ENCODE results near the gene COX7B2.

COX7B2 gene

GRCh38 chr4:46944345-46944744 lies 35.3 kb upstream of the COX7B2 start:
- WGBS (ENCODE audit: insufficient coverage, insufficient read length) = no CpG with 5 or more reads among the region's 1 CpG
- Histone ChIP-seq H3K27ac (ENCODE audit: low read length) (no peak overlapping the region), H3K4me3 (ENCODE audit: low read length) (no peak overlapping the region), H3K4me1 (ENCODE audit: control insufficient read depth, insufficient read depth, low read length) (no peaks in the 10 kb centered on the region), H3K36me3 (ENCODE audit: control insufficient read depth, insufficient read depth, low read length) (no peaks in the 10 kb centered on the region), H3K27me3 (ENCODE audit: control insufficient read depth, insufficient read depth, low read length) (no peaks in the 10 kb centered on the region), H3K9me3 (ENCODE audit: control insufficient read depth, insufficient read depth, low read length) (no peaks in the 10 kb centered on the region; the same call in 1 of the 2 replicates)
- DNase-seq (ENCODE audit: low read depth, low spot score) = no peak

GRCh38 chr4:46937493-46937892 lies 28.4 kb upstream of the COX7B2 start:
- no peak for DNase-seq (ENCODE audit: low read depth, low spot score)
- Histone ChIP-seq H3K27me3 (ENCODE audit: control insufficient read depth, insufficient read depth, low read length) (no peaks in the 10 kb centered on the region), H3K4me1 (ENCODE audit: control insufficient read depth, insufficient read depth, low read length) (no peaks in the 10 kb centered on the region), H3K36me3 (ENCODE audit: control insufficient read depth, insufficient read depth, low read length) (no peaks in the 10 kb centered on the region), H3K9me3 (ENCODE audit: control insufficient read depth, insufficient read depth, low read length) (no peaks in the 10 kb centered on the region), H3K27ac (ENCODE audit: low read length) (no peak overlapping the region), H3K4me3 (ENCODE audit: low read length) (no peak overlapping the region)
- WGBS (ENCODE audit: insufficient coverage, insufficient read length) = no CpG with 5 or more reads among the region's 1 CpG

GRCh38 chr4:46934726-46935125 lies 25.7 kb upstream of the COX7B2 start:
- no peak overlapping the region for H3K27ac ChIP-seq (ENCODE audit: low read length)
- H3K4me1 ChIP-seq (ENCODE audit: control insufficient read depth, insufficient read depth, low read length) = no peaks in the 10 kb centered on the region
- H3K36me3 ChIP-seq (ENCODE audit: control insufficient read depth, insufficient read depth, low read length) = no peaks in the 10 kb centered on the region
- no CpG with 5 or more reads among the region's 2 CpGs for WGBS (ENCODE audit: insufficient coverage, insufficient read length)
- no peak overlapping the region for H3K4me3 ChIP-seq (ENCODE audit: low read length)
- no peaks in the 10 kb centered on the region for H3K27me3 ChIP-seq (ENCODE audit: control insufficient read depth, insufficient read depth, low read length)
- H3K9me3 ChIP-seq (ENCODE audit: control insufficient read depth, insufficient read depth, low read length) = no peaks in the 10 kb centered on the region
- DNase-seq (ENCODE audit: low read depth, low spot score) = no peak

DNA sequence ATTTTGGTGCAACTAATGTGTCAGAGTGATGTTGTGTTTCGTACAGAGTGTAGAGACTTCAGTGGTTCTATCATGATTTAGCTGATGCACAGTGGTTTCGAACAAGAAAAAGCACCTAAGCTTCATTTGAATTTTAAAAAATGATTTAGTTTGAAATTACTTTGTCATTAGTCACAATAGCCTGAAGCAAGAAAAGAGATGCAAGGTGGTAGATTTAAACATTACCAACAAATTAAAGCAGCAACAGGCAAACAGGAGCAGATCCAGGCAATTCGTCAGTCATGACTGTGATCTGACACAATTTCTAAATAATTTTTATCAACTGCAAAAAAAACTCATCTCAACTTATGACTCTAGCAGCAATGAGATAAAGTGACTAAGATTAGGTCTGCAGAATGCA lies 24.6 kb upstream of the COX7B2 start:
- Histone ChIP-seq H3K27ac (ENCODE audit: low read length) (no peak overlapping the region), H3K4me3 (ENCODE audit: low read length) (no peak overlapping the region), H3K9me3 (ENCODE audit: control insufficient read depth, insufficient read depth, low read length) (no peaks in the 10 kb centered on the region), H3K27me3 (ENCODE audit: control insufficient read depth, insufficient read depth, low read length) (no peaks in the 10 kb centered on the region), H3K4me1 (ENCODE audit: control insufficient read depth, insufficient read depth, low read length) (no peaks in the 10 kb centered on the region), H3K36me3 (ENCODE audit: control insufficient read depth, insufficient read depth, low read length) (no peaks in the 10 kb centered on the region)
- WGBS (ENCODE audit: insufficient coverage, insufficient read length) = no CpG with 5 or more reads among the region's 3 CpGs
- no peak for DNase-seq (ENCODE audit: low read depth, low spot score)

GRCh38 chr4:46931981-46932380 lies 22.9 kb upstream of the COX7B2 start:
- H3K27ac ChIP-seq (ENCODE audit: low read length) = no peak overlapping the region
- no CpG with 5 or more reads among the region's 3 CpGs for WGBS (ENCODE audit: insufficient coverage, insufficient read length)
- peak; percentile 35 for DNase-seq (ENCODE audit: low read depth, low spot score)
- no peaks in the 10 kb centered on the region for H3K4me1 ChIP-seq (ENCODE audit: control insufficient read depth, insufficient read depth, low read length)
- no peaks in the 10 kb centered on the region for H3K9me3 ChIP-seq (ENCODE audit: control insufficient read depth, insufficient read depth, low read length)
- no peak overlapping the region for H3K4me3 ChIP-seq (ENCODE audit: low read length)
- no peaks in the 10 kb centered on the region for H3K27me3 ChIP-seq (ENCODE audit: control insufficient read depth, insufficient read depth, low read length)
- no peaks in the 10 kb centered on the region for H3K36me3 ChIP-seq (ENCODE audit: control insufficient read depth, insufficient read depth, low read length)

GRCh38 chr4:46930891-46931290 lies 21.8 kb upstream of the COX7B2 start:
- no peak for DNase-seq (ENCODE audit: low read depth, low spot score)
- WGBS (ENCODE audit: insufficient coverage, insufficient read length) = no CpG with 5 or more reads among the region's 3 CpGs

GRCh38 chr4:46927201-46927600 lies 18.2 kb upstream of the COX7B2 start:
- H3K4me1 ChIP-seq (ENCODE audit: control insufficient read depth, insufficient read depth, low read length) = no peaks in the 10 kb centered on the region
- no peaks in the 10 kb centered on the region for H3K36me3 ChIP-seq (ENCODE audit: control insufficient read depth, insufficient read depth, low read length)
- DNase-seq (ENCODE audit: low read depth, low spot score) = no peak
- H3K27me3 ChIP-seq (ENCODE audit: control insufficient read depth, insufficient read depth, low read length) = no peaks in the 10 kb centered on the region
- H3K27ac ChIP-seq (ENCODE audit: low read length) = no peak overlapping the region
- H3K9me3 ChIP-seq (ENCODE audit: control insufficient read depth, insufficient read depth, low read length) = no peaks in the 10 kb centered on the region
- no peak overlapping the region for H3K4me3 ChIP-seq (ENCODE audit: low read length)

More at GRCh38 chr4:46930891-46931290, 21.8 kb upstream of the COX7B2 start:
- Histone ChIP-seq H3K27me3 (ENCODE audit: control insufficient read depth, insufficient read depth, low read length) (no peaks in the 10 kb centered on the region), H3K4me1 (ENCODE audit: control insufficient read depth, insufficient read depth, low read length) (no peaks in the 10 kb centered on the region), H3K36me3 (ENCODE audit: control insufficient read depth, insufficient read depth, low read length) (no peaks in the 10 kb centered on the region), H3K9me3 (ENCODE audit: control insufficient read depth, insufficient read depth, low read length) (no peaks in the 10 kb centered on the region), H3K27ac (ENCODE audit: low read length) (no peak overlapping the region), H3K4me3 (ENCODE audit: low read length) (no peak overlapping the region)

GRCh38 chr4:46924789-46925529 lies 15.9 kb upstream of the COX7B2 start:
- Histone ChIP-seq H3K4me3 (ENCODE audit: low read length) (no peak overlapping the region), H3K4me1 (ENCODE audit: control insufficient read depth, insufficient read depth, low read length) (no peaks in the 10 kb centered on the region), H3K9me3 (ENCODE audit: control insufficient read depth, insufficient read depth, low read length) (no peaks in the 10 kb centered on the region), H3K27me3 (ENCODE audit: control insufficient read depth, insufficient read depth, low read length) (no peaks in the 10 kb centered on the region), H3K36me3 (ENCODE audit: control insufficient read depth, insufficient read depth, low read length) (no peaks in the 10 kb centered on the region), H3K27ac (ENCODE audit: low read length) (no peak overlapping the region)
- DNase-seq (ENCODE audit: low read depth, low spot score) = no peak

DNA sequence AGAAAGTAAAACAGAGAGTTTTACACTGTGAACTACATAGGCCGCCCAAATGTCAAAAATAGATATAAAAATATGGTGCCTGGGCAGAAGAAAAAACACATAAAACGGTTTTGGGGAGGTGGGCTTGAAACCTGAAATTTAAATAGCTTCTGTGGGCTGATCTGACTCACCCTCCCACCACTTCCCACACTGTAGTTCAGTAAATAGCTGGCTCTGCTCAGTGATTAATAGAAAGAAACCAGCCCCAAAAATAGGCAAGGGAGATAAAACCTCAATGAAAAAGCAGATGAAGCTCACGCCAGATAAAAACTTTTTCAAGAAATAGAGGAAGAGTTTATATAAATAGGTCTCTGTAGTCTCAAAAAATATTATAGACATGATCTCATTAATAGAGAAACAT lies 13.2 kb upstream of the COX7B2 start:
- Histone ChIP-seq H3K27ac (ENCODE audit: low read length) (no peak overlapping the region), H3K4me1 (ENCODE audit: control insufficient read depth, insufficient read depth, low read length) (no peaks in the 10 kb centered on the region), H3K27me3 (ENCODE audit: control insufficient read depth, insufficient read depth, low read length) (no peaks in the 10 kb centered on the region), H3K4me3 (ENCODE audit: low read length) (no peak overlapping the region), H3K36me3 (ENCODE audit: control insufficient read depth, insufficient read depth, low read length) (no peaks in the 10 kb centered on the region), H3K9me3 (ENCODE audit: control insufficient read depth, insufficient read depth, low read length) (no peaks in the 10 kb centered on the region)
- no CpG with 5 or more reads among the region's 3 CpGs for WGBS (ENCODE audit: insufficient coverage, insufficient read length)
- no peak for DNase-seq (ENCODE audit: low read depth, low spot score)

GRCh38 chr4:46908148-46908547 lies 897 bp downstream of the COX7B2 start:
- H3K4me3 ChIP-seq (ENCODE audit: low read length) = no peak overlapping the region
- no CpG with 5 or more reads among the region's 4 CpGs for WGBS (ENCODE audit: insufficient coverage, insufficient read length)
- no peak for DNase-seq (ENCODE audit: low read depth, low spot score)
- H3K27me3 ChIP-seq (ENCODE audit: control insufficient read depth, insufficient read depth, low read length) = no peaks in the 10 kb centered on the region
- no peaks in the 10 kb centered on the region for H3K4me1 ChIP-seq (ENCODE audit: control insufficient read depth, insufficient read depth, low read length)
- H3K9me3 ChIP-seq (ENCODE audit: control insufficient read depth, insufficient read depth, low read length) = no peaks in the 10 kb centered on the region; the same call in none of the 2 replicates
- H3K27ac ChIP-seq (ENCODE audit: low read length) = no peak overlapping the region
- H3K36me3 ChIP-seq (ENCODE audit: control insufficient read depth, insufficient read depth, low read length) = no peaks in the 10 kb centered on the region

GRCh38 chr4:46900082-46900481 lies 9.0 kb downstream of the COX7B2 start:
- Histone ChIP-seq H3K9me3 (ENCODE audit: control insufficient read depth, insufficient read depth, low read length) (no peaks in the 10 kb centered on the region; the same call in 1 of the 2 replicates), H3K4me1 (ENCODE audit: control insufficient read depth, insufficient read depth, low read length) (no peaks in the 10 kb centered on the region), H3K27ac (ENCODE audit: low read length) (no peak overlapping the region), H3K36me3 (ENCODE audit: control insufficient read depth, insufficient read depth, low read length) (no peaks in the 10 kb centered on the region), H3K27me3 (ENCODE audit: control insufficient read depth, insufficient read depth, low read length) (no peaks in the 10 kb centered on the region), H3K4me3 (ENCODE audit: low read length) (no peak overlapping the region)
- WGBS (ENCODE audit: insufficient coverage, insufficient read length) = no CpG with 5 or more reads among the region's 1 CpG
- no peak for DNase-seq (ENCODE audit: low read depth, low spot score)

All from iPS DF 6.9 (cell line).